Breast epithelium (tissue), 3 donors: ENCODE data around the gene BPIFA1.

Experiments
- POLR2A ChIP-seq: fragments of 450-650 bp; IDR thresholded peaks from one replicate; pipeline ENCODE4 v1.6.1; 2016; ENCODE audit warnings: antibody characterized with exemption, mild to moderate bottlenecking, moderate library complexity
- POLR2AphosphoS5 ChIP-seq, 3 donors: sonication (generic); formaldehyde crosslinking; IDR thresholded peaks; one replicate each; pipeline ENCODE4 v1.6.1; 2017; ENCODE audit warnings: antibody characterized with exemption in 3 of 3
- TF ChIP-seq, protein P1 (sequence below), 3 donors: fragments of 450-650 bp; IDR thresholded peaks; one replicate each; pipeline ENCODE4 v1.5.1; 2016 to 2017; ENCODE audit warnings: antibody characterized with exemption in 3 of 3, mild to moderate bottlenecking in 3 of 3, moderate library complexity in 3 of 3

DNA sequence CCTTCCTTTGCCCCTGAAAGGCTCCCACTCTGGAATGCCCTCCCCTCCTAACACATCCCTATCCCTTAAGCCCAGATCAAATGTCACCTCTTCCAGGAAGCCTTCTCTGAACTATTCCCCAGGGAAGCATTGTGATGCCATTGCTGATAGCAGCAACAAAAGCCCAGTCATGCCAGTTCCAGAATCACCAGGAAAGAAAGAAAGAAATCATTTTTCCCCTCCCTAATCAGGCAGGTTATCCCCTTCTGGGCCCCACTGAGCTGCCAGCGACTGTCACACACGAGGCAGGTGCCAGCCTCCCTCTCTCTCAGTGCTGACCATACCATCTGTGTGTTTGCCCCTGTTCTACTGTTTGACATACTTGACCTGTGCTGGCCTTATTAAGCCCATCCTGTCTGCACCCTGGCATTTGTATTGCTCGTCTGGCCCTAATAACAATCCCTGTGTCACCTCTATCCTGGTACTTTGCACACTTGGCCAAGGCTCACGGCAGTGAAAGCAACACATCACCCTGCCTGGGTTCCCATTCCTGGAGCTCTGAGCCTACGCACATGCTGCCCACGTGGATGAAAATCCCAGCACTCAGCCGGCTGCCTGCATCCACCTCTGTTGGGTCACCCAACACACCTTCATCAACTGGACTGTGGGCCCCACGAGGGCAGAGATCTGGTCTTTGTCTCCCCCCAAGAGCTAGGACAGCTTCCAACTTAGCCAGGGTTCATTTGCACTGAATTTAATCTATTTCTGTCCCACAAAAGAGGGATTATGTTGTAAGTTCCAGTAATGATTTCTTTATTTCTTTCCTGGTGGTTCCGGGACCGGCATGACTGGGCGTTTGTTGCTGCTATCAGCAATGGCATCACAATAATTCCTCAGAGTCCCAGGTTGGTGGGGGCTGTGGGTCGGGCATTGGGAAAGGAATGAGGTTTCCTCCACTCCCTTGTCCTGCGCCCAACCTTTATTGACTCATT, 42.0 kb downstream of the BPIFA1 start:
- TF ChIP-seq, protein P1, sequence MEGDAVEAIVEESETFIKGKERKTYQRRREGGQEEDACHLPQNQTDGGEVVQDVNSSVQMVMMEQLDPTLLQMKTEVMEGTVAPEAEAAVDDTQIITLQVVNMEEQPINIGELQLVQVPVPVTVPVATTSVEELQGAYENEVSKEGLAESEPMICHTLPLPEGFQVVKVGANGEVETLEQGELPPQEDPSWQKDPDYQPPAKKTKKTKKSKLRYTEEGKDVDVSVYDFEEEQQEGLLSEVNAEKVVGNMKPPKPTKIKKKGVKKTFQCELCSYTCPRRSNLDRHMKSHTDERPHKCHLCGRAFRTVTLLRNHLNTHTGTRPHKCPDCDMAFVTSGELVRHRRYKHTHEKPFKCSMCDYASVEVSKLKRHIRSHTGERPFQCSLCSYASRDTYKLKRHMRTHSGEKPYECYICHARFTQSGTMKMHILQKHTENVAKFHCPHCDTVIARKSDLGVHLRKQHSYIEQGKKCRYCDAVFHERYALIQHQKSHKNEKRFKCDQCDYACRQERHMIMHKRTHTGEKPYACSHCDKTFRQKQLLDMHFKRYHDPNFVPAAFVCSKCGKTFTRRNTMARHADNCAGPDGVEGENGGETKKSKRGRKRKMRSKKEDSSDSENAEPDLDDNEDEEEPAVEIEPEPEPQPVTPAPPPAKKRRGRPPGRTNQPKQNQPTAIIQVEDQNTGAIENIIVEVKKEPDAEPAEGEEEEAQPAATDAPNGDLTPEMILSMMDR (IDR thresholded peaks at IDR 0.05) = no peak
- TF ChIP-seq POLR2A (no peak), POLR2AphosphoS5 (IDR thresholded peaks at IDR 0.05) (no peak)
